ENCODE data around the gene PIK3R1.

The PIK3R1 gene

GRCh38 chr5:68303038-68303738 lies 87.6 kb downstream of the PIK3R1 start:
- DNase-seq, result no peak

DNA sequence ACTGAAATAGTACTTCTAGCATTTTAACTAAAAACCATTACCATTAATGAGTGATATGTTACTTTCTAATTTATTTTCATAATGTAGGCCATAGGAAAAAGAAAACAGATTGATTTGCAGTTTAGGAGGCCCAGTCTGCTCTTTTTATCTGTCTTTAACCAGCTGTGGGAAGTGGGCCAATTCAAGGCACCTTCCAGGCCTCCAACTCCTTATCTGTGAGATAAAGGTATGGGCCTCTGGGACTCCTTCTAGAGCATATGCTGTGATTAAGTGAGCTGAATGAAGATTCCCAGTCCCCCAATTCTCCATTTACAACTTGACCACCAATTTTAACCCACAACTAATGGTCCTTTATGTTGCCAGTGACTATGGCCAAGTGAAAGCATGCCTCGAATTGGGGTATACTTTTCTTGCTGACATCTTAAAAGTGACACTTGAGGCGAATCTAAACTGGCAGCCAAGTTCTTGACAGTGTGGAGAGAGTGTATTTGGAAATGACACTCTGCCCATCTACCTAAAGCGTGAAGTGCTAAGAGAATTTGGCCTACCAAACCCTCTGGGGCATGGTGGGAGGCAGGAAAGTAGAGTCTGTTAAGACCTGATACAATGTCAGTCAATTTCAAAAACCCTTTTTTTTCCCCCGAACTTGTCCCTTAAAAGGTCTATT lies 88.3 kb downstream of the PIK3R1 start:
- DNase-seq, result no peak

- no peak for DNase-seq
These were observed 89.0 kb downstream of the PIK3R1 start for GRCh38 chr5:68304421-68305052.

GRCh38 chr5:68305223-68305870 lies 89.8 kb downstream of the PIK3R1 start:
- DNase-seq, result no peak

DNA sequence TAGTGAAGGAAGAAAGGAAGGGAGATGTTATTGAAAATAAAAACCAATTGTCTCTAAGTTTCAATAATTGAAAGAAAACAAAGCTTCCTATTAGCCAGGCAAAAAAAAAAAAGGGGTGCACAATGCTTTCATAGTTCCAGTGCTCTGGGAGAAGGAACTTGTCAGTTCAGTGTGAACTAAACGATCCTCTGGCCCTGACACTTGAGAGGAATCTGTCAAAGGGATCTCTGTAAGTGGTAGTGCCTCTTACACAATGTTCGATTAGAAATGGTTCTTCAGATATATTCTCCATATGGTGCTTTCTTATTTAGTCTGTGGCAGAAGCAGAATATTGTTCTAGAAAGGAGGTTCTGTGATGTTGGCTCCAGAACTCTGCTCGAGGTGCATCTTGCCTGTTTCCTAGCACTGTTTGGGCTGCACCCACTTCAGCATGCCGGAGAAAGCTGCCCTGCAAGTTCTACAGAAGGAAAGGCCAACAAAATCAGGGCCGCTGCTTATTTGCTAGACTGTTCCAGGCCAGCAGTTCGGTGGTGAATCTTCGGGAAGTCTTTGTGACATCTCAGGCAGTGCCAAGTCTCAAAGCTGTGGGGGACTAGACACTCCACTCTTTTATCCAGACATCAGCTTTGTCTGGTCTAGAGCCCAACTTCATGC lies 90.9 kb downstream of the PIK3R1 start:
- DNase-seq, result no peak

- no peak for DNase-seq
These were observed 97.8 kb downstream of the PIK3R1 start for GRCh38 chr5:68313336-68313735.

- no peak for DNase-seq
These were observed 98.9 kb downstream of the PIK3R1 start for GRCh38 chr5:68314465-68314864.

DNA sequence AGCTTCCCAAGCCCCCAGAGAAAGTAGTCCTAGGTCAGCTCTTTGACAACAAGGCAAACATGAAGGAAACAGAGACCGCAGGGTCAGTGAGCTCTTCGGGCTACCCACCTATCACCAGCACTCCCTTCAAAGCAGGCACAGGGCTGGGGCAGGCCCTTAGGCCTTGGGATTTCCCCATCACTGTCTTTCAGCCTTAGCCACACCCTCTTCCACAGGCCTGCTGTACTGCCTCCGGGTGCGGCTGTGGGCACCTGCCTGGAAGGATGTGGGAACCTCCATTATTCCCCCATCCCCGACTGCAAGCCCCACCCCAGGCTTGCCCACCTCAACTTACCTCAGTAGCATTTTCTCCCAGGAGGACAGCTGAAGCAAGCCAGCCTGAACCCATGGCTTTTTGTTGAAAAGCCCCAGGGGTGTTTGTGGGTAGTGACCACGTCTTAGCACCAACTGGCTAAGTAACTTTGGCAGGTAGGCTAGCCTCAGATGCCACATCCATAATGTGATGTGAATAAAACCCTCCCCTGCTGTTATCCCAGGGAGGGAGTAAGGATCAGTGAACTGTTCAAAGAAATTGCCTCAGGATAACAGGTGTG lies 100.2 kb downstream of the PIK3R1 start:
- no peak for DNase-seq

DNA sequence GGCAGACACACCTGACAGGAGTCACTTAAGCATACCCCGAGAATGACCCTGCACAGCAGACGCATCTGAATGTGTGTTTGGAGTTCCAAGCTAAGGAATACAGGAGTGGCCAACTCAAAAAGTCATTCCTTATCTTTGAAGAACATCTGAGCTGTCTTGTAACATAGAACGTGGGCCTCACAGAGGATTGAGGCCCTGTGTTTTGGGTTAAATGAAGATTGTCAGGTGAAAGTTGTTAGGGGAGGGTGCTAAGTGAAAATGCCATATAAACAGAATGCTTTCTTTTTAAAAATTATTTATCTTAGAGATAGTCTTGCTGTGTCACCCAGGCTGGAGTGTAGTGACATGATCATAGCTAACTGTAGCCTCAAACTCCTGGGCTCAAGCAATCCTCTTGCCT lies 100.9 kb downstream of the PIK3R1 start:
- no peak for DNase-seq

GRCh38 chr5:68317646-68318045 lies 102.1 kb downstream of the PIK3R1 start:
- no peak for DNase-seq

- DNase-seq, result no peak
These were observed 103.6 kb downstream of the PIK3R1 start for GRCh38 chr5:68318955-68319705.

DNA sequence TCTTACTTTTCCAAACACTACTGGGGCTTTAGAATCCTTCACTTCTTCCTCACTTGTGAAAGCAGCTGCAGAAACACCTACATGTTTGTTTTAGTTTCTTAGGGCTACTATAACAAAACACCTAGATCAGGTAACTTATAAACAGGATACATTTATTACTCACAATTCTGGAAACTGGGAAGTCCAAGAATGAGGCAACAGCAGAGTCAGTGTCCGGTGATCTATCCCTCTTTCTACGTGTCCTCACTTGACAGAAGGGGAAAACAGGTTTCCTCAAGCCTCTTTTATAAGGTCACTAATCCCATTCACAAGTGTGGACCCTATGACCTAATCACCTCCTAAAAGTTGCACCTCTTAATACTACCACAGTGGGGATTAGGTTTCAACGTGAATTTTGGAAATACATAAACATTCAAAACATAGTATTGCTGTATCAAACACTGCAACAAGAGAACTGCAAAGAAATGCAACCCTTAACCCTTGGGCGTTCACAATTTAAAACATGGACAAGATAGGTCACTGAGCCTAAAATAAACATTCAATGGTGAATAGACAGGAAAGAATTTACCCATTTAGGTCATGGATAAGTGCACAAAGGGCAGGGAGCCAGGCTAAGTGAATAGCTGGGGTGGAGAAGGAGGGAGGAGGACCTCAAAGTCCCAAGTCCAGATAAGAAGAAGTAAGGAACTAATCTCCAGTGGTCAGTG lies 104.3 kb downstream of the PIK3R1 start:
- DNase-seq, result no peak

DNA sequence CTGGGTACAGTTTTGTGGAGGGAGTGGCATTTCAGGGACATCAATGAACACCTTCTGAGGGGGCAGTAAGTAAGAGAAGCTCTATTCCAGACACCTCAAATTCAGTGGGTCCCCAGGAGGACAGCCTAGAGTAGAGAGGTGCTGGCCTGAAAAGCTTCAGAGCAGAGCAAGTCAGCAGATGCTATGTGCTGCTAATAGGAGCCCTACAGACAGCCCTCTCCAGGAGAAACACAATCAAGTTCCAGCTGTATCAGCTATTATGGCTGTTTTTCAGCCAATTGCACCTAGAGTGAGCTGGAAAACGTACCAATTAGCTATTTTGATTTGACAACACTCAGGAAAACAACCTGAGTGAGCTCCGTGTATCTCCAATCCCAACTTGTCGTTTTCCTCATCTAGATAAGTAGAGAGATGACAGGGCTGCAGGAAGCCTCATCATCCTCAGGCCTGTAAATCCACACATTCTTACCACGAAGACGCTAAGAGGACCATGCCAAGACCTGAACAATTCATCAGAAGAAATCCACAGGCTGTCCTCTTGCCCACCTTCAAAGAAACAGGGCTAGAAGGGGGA lies 104.9 kb downstream of the PIK3R1 start:
- DNase-seq, result no peak

DNA sequence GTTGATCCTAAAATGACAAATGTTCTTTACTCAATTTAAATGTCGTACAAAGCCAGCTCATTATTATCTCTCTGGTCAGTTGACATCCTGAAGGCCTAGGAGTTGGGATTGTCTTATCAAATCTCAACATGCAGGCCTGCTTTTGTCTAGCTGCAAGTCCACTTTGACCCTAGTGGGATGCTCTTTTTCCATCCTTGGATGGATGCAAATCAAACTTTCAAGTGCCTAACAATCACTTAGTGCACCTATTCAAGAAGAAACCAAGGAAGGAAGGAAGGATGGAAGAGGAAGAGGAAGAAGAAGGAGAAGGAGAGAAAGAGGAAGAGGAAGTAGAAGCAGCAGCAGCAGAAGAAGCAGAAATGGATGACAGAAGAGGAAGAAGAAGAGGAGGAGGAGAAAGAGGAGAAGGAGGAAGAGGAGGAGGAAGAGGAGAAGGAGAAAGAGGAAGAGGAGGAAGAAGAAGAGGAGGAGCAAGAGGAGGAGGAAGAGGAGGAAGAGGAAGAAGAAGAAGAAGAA lies 109.6 kb downstream of the PIK3R1 start:
- DNase-seq, result no peak

DNA sequence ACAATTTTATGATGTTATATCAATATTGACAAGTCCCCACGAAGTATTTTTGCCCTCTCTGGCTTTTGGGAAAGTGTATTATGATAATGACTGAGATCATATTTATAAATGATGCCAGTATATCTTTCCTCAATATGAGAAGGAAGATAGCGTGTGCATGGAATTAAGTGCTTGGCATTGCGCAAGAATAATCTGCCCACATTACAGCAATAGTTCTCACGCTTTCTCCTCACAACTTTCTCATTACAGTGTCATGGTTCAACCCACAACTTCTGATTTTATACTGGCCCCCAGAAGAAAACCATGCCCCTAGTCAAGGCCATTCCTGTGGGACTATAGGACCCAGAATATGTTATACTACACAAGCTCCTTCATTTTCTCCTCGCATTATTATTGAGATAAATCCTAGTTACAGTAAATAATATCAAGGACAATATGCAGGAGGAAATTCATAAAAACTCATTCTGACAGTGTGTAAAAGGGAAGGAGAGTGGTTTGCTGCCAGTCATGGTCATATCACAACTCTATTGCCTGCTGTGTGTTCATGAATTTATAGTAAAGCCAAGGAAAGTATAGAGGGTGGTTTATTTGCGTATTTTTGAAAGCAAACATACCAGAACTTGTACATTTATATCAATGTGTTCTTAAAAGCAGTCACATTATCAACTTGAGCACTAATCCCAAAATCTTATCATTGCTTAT lies 114.1 kb downstream of the PIK3R1 start:
- no peak for DNase-seq

DNA sequence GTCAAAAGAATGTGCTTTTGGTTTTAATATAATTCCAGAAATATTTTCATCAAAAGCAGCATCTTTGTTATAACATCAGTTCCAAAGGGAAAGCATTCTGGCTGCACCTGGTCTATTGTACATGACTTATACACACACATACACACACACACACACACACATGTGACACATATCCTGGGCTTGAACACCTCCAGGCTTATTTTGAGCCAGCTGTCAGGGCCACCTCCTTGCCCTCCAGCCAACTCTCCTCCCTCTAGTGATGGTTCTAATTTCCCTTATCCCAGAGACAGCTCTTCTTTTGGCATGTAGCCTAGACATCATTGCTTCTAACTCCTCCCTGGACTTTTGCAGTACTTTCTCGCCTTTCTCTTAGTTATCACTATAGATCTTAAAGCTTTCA lies 115.0 kb downstream of the PIK3R1 start:
- no peak for DNase-seq

- DNase-seq, result no peak
These were observed 115.9 kb downstream of the PIK3R1 start for GRCh38 chr5:68331192-68332079.

GRCh38 chr5:68332080-68332451 lies 116.5 kb downstream of the PIK3R1 start:
- no peak for DNase-seq

DNA sequence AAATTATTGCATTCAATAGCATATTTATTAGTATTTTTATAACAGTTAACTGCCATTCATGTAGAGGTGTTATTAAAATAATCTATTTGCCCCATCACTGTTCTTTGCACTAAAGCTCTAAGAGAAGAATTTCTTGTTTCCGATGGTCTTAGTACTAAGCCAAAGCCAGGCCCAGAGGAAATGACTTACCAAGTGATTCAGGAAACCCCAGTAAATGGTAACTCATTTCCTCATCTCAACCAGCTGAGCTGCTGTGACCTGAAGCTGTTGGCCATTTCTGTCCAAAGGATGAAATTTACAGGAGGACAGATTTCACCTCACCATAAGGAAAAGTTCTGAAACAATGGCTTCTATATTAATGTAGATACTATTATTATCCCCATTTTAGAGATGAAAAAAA lies 117.0 kb downstream of the PIK3R1 start:
- DNase-seq, result no peak

All from activated naive CD4-positive, alpha-beta T cell treated with anti-CD3 and anti-CD28 coated beads, Interleukin-2, amount 50 U/mL, for 16 hours (primary cell).